ENCODE results near the gene RPUSD3.

DNA sequence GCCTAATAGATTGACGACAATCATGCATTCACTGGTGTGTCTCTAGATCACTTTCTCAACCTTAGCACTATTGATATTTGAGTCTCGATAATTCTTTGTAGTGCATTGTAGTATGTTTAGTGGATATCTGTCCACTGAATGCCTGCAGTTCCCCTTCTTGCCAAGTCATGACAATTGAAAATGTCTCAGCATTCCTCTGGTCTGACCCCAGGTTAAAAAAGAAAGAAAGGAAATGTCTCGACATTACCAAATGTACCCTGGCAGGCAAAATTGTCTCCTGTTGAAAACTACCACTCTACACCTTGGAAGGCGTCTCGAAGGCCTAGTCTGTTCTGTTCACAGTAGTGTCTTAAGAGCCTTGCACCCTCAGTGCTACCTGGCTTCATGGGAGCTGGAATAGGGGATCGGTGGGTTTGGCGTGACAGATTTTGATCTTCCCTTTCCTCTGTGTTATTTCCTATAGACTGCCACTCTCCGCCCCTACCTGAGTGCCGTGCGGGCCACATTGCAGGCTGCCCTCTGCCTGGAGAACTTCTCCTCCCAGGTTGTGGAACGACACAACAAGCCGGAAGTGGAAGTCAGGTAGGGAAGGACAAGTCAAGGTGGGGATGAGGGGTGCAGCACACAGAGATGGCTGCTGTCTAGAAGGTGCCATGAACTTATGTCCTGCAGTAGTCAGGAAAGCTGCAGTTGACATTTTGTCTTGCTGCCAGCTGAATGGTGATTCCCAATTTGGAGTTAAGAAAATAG is 46.4 kb downstream of the RPUSD3 start:
- TF ChIP-seq, protein P1, sequence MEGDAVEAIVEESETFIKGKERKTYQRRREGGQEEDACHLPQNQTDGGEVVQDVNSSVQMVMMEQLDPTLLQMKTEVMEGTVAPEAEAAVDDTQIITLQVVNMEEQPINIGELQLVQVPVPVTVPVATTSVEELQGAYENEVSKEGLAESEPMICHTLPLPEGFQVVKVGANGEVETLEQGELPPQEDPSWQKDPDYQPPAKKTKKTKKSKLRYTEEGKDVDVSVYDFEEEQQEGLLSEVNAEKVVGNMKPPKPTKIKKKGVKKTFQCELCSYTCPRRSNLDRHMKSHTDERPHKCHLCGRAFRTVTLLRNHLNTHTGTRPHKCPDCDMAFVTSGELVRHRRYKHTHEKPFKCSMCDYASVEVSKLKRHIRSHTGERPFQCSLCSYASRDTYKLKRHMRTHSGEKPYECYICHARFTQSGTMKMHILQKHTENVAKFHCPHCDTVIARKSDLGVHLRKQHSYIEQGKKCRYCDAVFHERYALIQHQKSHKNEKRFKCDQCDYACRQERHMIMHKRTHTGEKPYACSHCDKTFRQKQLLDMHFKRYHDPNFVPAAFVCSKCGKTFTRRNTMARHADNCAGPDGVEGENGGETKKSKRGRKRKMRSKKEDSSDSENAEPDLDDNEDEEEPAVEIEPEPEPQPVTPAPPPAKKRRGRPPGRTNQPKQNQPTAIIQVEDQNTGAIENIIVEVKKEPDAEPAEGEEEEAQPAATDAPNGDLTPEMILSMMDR (conservative IDR thresholded peaks at IDR 0.05) = no peak
- TF ChIP-seq EZH2 (IDR thresholded peaks at IDR 0.05; ENCODE audit: low read depth) = no peak
